CD14-positive monocyte (primary cell): ENCODE data around the gene ISG15. TPM values are rescaled to one million over a fixed set of nuclear protein-coding genes. Genes with fewer than 3 reads are reported as not detected.
A peak's percentile ranks its signal among the peaks of the same experiment; 100 is the strongest.

Source experiments
- DNase-seq, 3 donors: peaks; one replicate each; pipeline ENCODE4 v3.0.0-alpha.2; 2011 to 2022
- H2AFZ ChIP-seq: 2 replicates; pipeline ENCODE4 v1.6.0; 2012; ENCODE audit warnings: mild to moderate bottlenecking, low read depth, low read length, inconsistent platforms; ENCODE audit not compliant: insufficient read depth, poor library complexity, severe bottlenecking
- H3K27ac ChIP-seq, 2 donors: 1 replicate in 1 of 2; 2 replicates in 1 of 2; pipeline ENCODE4 v1.5.1; 2012 to 2013; ENCODE audit warnings: low read length in 2 of 2, control low read depth in 1 of 2, inconsistent platforms in 1 of 2, low read depth in 1 of 2, mild to moderate bottlenecking in 1 of 2
- H3K27me3 ChIP-seq, 2 donors: one replicate each; pipeline versions ENCODE4 v1.6.0 to v1.6.1; 2011 to 2013; ENCODE audit warnings: low read length in 2 of 2; ENCODE audit not compliant: control insufficient read depth in 2 of 2, insufficient read depth in 2 of 2
- H3K36me3 ChIP-seq, 2 donors: replicated peaks in 1 of 2; 1 replicate in 1 of 2; 2 replicates in 1 of 2; pipeline versions ENCODE4 v1.5.1 to v1.6.1; 2012 to 2013; ENCODE audit warnings: low read length in 2 of 2, control low read depth in 1 of 2, inconsistent platforms in 1 of 2, mild to moderate bottlenecking in 1 of 2; ENCODE audit not compliant: insufficient read depth in 2 of 2, control insufficient read depth in 1 of 2
- H3K4me1 ChIP-seq, 2 donors: 1 replicate in 1 of 2; 2 replicates in 1 of 2; pipeline versions ENCODE4 v1.5.1 to v1.6.1; 2012 to 2013; ENCODE audit warnings: low read length in 2 of 2, control low read depth in 1 of 2, inconsistent platforms in 1 of 2, mild to moderate bottlenecking in 1 of 2, moderate library complexity in 1 of 2; ENCODE audit not compliant: insufficient read depth in 2 of 2, control insufficient read depth in 1 of 2
- H3K4me2 ChIP-seq: replicated peaks from 2 replicates; pipeline ENCODE3; 2012; ENCODE audit warnings: low read length, moderate library complexity, mild to moderate bottlenecking; ENCODE audit not compliant: poor library complexity, severe bottlenecking; ENCODE audit errors: extremely low read depth
- H3K4me3 ChIP-seq, 3 experiments: fragments of 200-600 bp in 1 of 3; sonication (generic) in 1 of 3; replicated peaks in 1 of 3; 1 replicate in 2 of 3; 2 replicates in 1 of 3; pipeline ENCODE4 v1.5.1; 2011 to 2013; ENCODE audit warnings: low read length in 3 of 3, mild to moderate bottlenecking in 3 of 3, control low read depth in 2 of 3, low read depth in 2 of 3, inconsistent platforms in 1 of 3, moderate library complexity in 1 of 3
- H3K79me2 ChIP-seq: 2 replicates; pipeline ENCODE4 v1.6.0; 2012; ENCODE audit warnings: mild to moderate bottlenecking, control low read depth, inconsistent platforms, low read length, moderate library complexity; ENCODE audit not compliant: insufficient read depth
- H3K9ac ChIP-seq: 2 replicates; pipeline ENCODE4 v1.6.0; 2017; ENCODE audit warnings: low read length, mild to moderate bottlenecking; ENCODE audit not compliant: insufficient read depth, poor library complexity, severe bottlenecking
- H3K9me3 ChIP-seq, 2 donors: replicated peaks in 1 of 2; 1 replicate in 1 of 2; 2 replicates in 1 of 2; pipeline versions ENCODE4 v1.5.1 to v1.6.1; 2012 to 2013; ENCODE audit warnings: low read length in 2 of 2, control low read depth in 1 of 2; ENCODE audit not compliant: control insufficient read depth in 1 of 2, insufficient read depth in 1 of 2
- H4K20me1 ChIP-seq: 2 replicates; pipeline ENCODE4 v1.6.0; 2012; ENCODE audit warnings: mild to moderate bottlenecking, low read length, control low read depth, moderate library complexity; ENCODE audit not compliant: insufficient read depth
- H3K27ac Mint-ChIP-seq, 7 donors: one replicate each; pipeline ENCODE4 v1.8.0; 2020; ENCODE audit warnings: mild to moderate bottlenecking in 7 of 7, mixed read lengths in 7 of 7, moderate library complexity in 6 of 7, inconsistent platforms in 2 of 7
- H3K27me3 Mint-ChIP-seq, 3 donors: one replicate each; pipeline ENCODE4 v1.8.0; 2021 to 2022; ENCODE audit warnings: low read depth in 3 of 3, mild to moderate bottlenecking in 3 of 3, mixed read lengths in 3 of 3, moderate library complexity in 3 of 3, inconsistent platforms in 1 of 3
- H3K36me3 Mint-ChIP-seq, 2 donors: one replicate each; pipeline ENCODE4 v1.8.0; 2020; ENCODE audit warnings: mixed read lengths in 2 of 2, inconsistent platforms in 1 of 2, mild to moderate bottlenecking in 1 of 2
- H3K4me1 Mint-ChIP-seq: one replicate; pipeline ENCODE4 v1.8.0; 2020; ENCODE audit warnings: mild to moderate bottlenecking, mixed read lengths
- H3K4me3 Mint-ChIP-seq, 2 donors: one replicate each; pipeline ENCODE4 v1.8.0; 2020; ENCODE audit warnings: mild to moderate bottlenecking in 2 of 2, mixed read lengths in 2 of 2, moderate library complexity in 1 of 2
- H3K9me3 Mint-ChIP-seq, 7 donors: one replicate each; pipeline ENCODE4 v1.8.0; 2020 to 2022; ENCODE audit warnings: mixed read lengths in 7 of 7, mild to moderate bottlenecking in 6 of 7, moderate library complexity in 6 of 7, inconsistent platforms in 2 of 7
- CTCF ChIP-seq: fragments of 200-600 bp; IDR thresholded peaks from one replicate; pipeline ENCODE4 v1.8.0; 2022; ENCODE audit warnings: antibody characterized with exemption, mild to moderate bottlenecking
- WGBS: methylation state at CpG from one replicate; pipeline ENCODE4 v1.1.5; 2013; ENCODE audit warnings: missing lambda C conversion rate; ENCODE audit not compliant: insufficient coverage; 5-methylcytosine and 5-hydroxymethylcytosine counted together
- intact Hi-C, 2 donors: fragments of 100-400 bp; cut with micrococcal nuclease; formaldehyde crosslinking; loops; one replicate each; pipeline versions ENCODE4 v1.15.0 to v1.15.1; 2023
- polyA plus RNA-seq, 3 donors: library from polyadenylated mRNA; depleted of rRNA in 1 of 3; unstranded in 2 of 3; stranded (reverse) in 1 of 3; fragments of 300-500 nt in 2 of 3; fragments of >200 nt in 1 of 3; fragmentation: Illumina TruSeq in 2 of 3; gene quantifications; 1 replicate in 2 of 3; 2 replicates in 1 of 3; pipeline ENCODE4 v1.2.3, GENCODE V29; 2012 to 2021

The ISG15 gene
- polyA plus RNA-seq, 3 donors = 128 to 241 (median 145) TPM

- no peak for DNase-seq
- H3K36me3 Mint-ChIP-seq = no peaks in the 10 kb centered on the region
- no peaks in the 10 kb centered on the region for H3K36me3 ChIP-seq
- H3K4me2 ChIP-seq = no peak overlapping the region
- H2AFZ ChIP-seq = no peak overlapping the region
- H3K27me3 ChIP-seq = peaks cover 3 to 45% of the 10 kb centered on the region in 2 donors
- peak overlapping the region in 1 of 2 donors; percentile 39 for H3K4me3 Mint-ChIP-seq
- no peak overlapping the region for H3K27ac Mint-ChIP-seq
- no peaks in the 10 kb centered on the region for H3K79me2 ChIP-seq
- no peak overlapping the region for H3K27ac ChIP-seq
- H3K9ac ChIP-seq = no peak overlapping the region
- peaks cover 10 to 14% of the 10 kb centered on the region in 2 donors for H3K4me1 ChIP-seq
- WGBS = 85% methylated on average over 26 of the region's 34 CpGs
- peaks cover 0 to 8% of the 10 kb centered on the region in 2 donors for H3K9me3 ChIP-seq
- intact Hi-C loops = no loop called here
- no peak overlapping the region for H3K4me3 ChIP-seq
- TF ChIP-seq CTCF = no peak
- peaks cover 0 to 3% (median 0%) of the 10 kb centered on the region in 7 donors for H3K9me3 Mint-ChIP-seq
- peaks cover 6% of the 10 kb centered on the region for H3K4me1 Mint-ChIP-seq
- H4K20me1 ChIP-seq = no peaks in the 10 kb centered on the region
- peaks cover 37 to 70% (median 50%) of the 10 kb centered on the region in 3 donors for H3K27me3 Mint-ChIP-seq
These were observed 41.4 kb upstream of the ISG15 start for GRCh38 chr1:971751-972506.

- no peak for TF ChIP-seq CTCF
- no peak overlapping the region for H3K27ac ChIP-seq
- no peak overlapping the region for H3K4me2 ChIP-seq
- peaks cover 0 to 8% of the 10 kb centered on the region in 2 donors for H3K9me3 ChIP-seq
- no peaks in the 10 kb centered on the region for H3K36me3 ChIP-seq
- Mint-ChIP-seq H3K9me3 (peaks cover 0 to 3% (median 0%) of the 10 kb centered on the region in 7 donors), H3K4me3 (no peak overlapping the region), H3K4me1 (peaks cover 3% of the 10 kb centered on the region), H3K27ac (no peak overlapping the region), H3K36me3 (no peaks in the 10 kb centered on the region), H3K27me3 (peaks cover 32 to 62% (median 43%) of the 10 kb centered on the region in 3 donors)
- H3K9ac ChIP-seq = no peak overlapping the region
- intact Hi-C loops = no loop called here
- no peaks in the 10 kb centered on the region for H4K20me1 ChIP-seq
- 92% methylated on average over 27 of the region's 28 CpGs for WGBS
- no peaks in the 10 kb centered on the region for H3K79me2 ChIP-seq
- peaks cover 3 to 37% of the 10 kb centered on the region in 2 donors for H3K27me3 ChIP-seq
- no peak for DNase-seq
- H3K4me1 ChIP-seq = peaks cover 5 to 8% of the 10 kb centered on the region in 2 donors
- no peak overlapping the region for H3K4me3 ChIP-seq
- H2AFZ ChIP-seq = no peak overlapping the region
These were observed 40.4 kb upstream of the ISG15 start for GRCh38 chr1:972726-973458.
